ENCODE data around the gene FURIN. TPM values are rescaled to one million over a fixed set of nuclear protein-coding genes. Genes with fewer than 3 reads are reported as not detected.

FURIN gene
- total RNA-seq, 1 donor from 2014 or later: 122 TPM

DNA sequence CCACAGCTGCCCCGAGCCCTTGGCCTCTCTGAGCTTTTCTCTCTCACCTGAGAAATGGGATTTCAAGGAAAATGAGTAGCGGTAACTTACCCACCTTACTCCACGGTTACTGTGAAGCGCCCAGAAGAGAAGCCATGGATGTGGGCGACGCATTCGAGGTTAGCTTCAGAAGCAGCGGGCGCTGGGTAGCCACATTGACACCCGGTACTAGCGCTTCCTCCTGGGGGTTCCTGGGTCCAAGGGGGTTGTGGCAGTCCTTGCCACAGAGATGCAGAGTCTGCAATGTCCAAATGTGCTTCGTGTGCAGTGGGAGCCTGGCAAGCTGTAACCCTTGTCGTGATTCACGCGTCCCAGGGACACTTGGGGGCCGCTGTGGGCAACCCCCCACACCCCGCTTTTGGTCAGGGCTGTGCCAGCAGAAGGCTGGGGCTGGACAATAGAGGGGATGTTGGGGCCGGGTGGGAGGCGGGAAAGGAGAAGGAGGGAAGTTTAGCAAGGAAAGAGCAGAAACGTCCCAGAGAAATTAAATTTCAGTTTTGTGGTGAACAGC is 41.4 kb upstream of the FURIN start:
- H3K36me3 ChIP-seq (ENCODE audit: insufficient read depth, low read length): no peaks in the 10 kb centered on the region
- H3K4me1 Mint-ChIP-seq (ENCODE audit: low read depth, unreplicated experiment): no peaks in the 10 kb centered on the region
- H3K9me3 ChIP-seq (ENCODE audit: insufficient read depth, low read depth, low read length): no peaks in the 10 kb centered on the region
- H3K4me3 ChIP-seq (ENCODE audit: insufficient read depth, low read depth, low read length): no peak overlapping the region
- H3K36me3 Mint-ChIP-seq (ENCODE audit: low read depth, unreplicated experiment): no peaks in the 10 kb centered on the region
- no peaks in the 10 kb centered on the region for H4K20me1 ChIP-seq (ENCODE audit: insufficient read depth, low read length)
- H3K4me2 ChIP-seq (ENCODE audit: low read length): no peak overlapping the region
- H3K4me3 Mint-ChIP-seq (ENCODE audit: unreplicated experiment): no peak overlapping the region
- no peaks in the 10 kb centered on the region for H3K9me3 Mint-ChIP-seq (ENCODE audit: unreplicated experiment)
- H3K27me3 ChIP-seq (ENCODE audit: insufficient read depth, low read length): no peaks in the 10 kb centered on the region
- FAIRE-seq (no peak), DNase-seq (ENCODE audit: low read depth) (no peak)
- H3K27ac ChIP-seq (ENCODE audit: low read depth, low read length): no peak overlapping the region
- no peaks in the 10 kb centered on the region for H3K79me2 ChIP-seq (ENCODE audit: insufficient read depth, low read length)
- H3K27me3 Mint-ChIP-seq (ENCODE audit: low read depth, unreplicated experiment): peaks cover 5% of the 10 kb centered on the region
- H3K27ac Mint-ChIP-seq (ENCODE audit: unreplicated experiment): no peak overlapping the region
- TF ChIP-seq EZH2 (IDR thresholded peaks at IDR 0.05; ENCODE audit: insufficient read depth, low read length): no peak
- TF ChIP-seq, protein P1, sequence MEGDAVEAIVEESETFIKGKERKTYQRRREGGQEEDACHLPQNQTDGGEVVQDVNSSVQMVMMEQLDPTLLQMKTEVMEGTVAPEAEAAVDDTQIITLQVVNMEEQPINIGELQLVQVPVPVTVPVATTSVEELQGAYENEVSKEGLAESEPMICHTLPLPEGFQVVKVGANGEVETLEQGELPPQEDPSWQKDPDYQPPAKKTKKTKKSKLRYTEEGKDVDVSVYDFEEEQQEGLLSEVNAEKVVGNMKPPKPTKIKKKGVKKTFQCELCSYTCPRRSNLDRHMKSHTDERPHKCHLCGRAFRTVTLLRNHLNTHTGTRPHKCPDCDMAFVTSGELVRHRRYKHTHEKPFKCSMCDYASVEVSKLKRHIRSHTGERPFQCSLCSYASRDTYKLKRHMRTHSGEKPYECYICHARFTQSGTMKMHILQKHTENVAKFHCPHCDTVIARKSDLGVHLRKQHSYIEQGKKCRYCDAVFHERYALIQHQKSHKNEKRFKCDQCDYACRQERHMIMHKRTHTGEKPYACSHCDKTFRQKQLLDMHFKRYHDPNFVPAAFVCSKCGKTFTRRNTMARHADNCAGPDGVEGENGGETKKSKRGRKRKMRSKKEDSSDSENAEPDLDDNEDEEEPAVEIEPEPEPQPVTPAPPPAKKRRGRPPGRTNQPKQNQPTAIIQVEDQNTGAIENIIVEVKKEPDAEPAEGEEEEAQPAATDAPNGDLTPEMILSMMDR (IDR thresholded peaks at IDR 0.05; ENCODE audit: insufficient read depth, low read depth, low read length): no peak
- no peak overlapping the region for H2AFZ ChIP-seq (ENCODE audit: low read depth, low read length)
- no peaks in the 10 kb centered on the region for H3K4me1 ChIP-seq (ENCODE audit: insufficient read depth, low read length)
- no peak overlapping the region for H3K9ac ChIP-seq (ENCODE audit: low read length)

DNA sequence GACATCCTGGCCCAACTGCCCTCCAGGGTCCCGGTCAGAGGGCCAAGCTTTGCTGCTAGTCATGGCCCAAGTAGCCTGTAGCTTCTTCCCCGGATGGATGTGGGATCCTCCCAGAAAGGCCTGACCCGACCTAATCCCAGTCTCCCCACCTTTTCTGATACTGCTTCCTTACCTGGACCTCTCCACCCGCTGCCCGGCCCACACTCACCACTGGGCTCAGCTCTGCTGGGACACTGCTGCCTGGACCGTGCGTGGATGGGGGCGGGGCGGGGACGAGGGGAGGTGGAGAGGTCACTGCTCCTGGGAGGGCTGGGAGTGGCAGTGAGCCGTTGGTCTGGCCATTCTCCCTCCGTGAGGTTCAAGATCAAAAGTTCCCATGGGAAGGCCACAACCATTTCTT is 40.3 kb upstream of the FURIN start:
- Histone ChIP-seq H4K20me1 (ENCODE audit: insufficient read depth, low read length) (no peaks in the 10 kb centered on the region), H2AFZ (ENCODE audit: low read depth, low read length) (no peak overlapping the region), H3K79me2 (ENCODE audit: insufficient read depth, low read length) (no peaks in the 10 kb centered on the region), H3K4me2 (ENCODE audit: low read length) (no peak overlapping the region), H3K27ac (ENCODE audit: low read depth, low read length) (no peak overlapping the region), H3K9ac (ENCODE audit: low read length) (no peak overlapping the region), H3K4me1 (ENCODE audit: insufficient read depth, low read length) (no peaks in the 10 kb centered on the region), H3K27me3 (ENCODE audit: insufficient read depth, low read length) (no peaks in the 10 kb centered on the region), H3K9me3 (ENCODE audit: insufficient read depth, low read depth, low read length) (no peaks in the 10 kb centered on the region), H3K4me3 (ENCODE audit: insufficient read depth, low read depth, low read length) (no peak overlapping the region), H3K36me3 (ENCODE audit: insufficient read depth, low read length) (no peaks in the 10 kb centered on the region)
- no peak for DNase-seq (ENCODE audit: low read depth)
- TF ChIP-seq, protein P1 (IDR thresholded peaks at IDR 0.05; ENCODE audit: insufficient read depth, low read depth, low read length): no peak
- Mint-ChIP-seq H3K4me1 (ENCODE audit: low read depth, unreplicated experiment) (no peaks in the 10 kb centered on the region), H3K9me3 (ENCODE audit: unreplicated experiment) (no peaks in the 10 kb centered on the region), H3K27me3 (ENCODE audit: low read depth, unreplicated experiment) (peaks cover 5% of the 10 kb centered on the region), H3K4me3 (ENCODE audit: unreplicated experiment) (no peak overlapping the region), H3K27ac (ENCODE audit: unreplicated experiment) (no peak overlapping the region), H3K36me3 (ENCODE audit: low read depth, unreplicated experiment) (no peaks in the 10 kb centered on the region)
- no peak for FAIRE-seq

DNA sequence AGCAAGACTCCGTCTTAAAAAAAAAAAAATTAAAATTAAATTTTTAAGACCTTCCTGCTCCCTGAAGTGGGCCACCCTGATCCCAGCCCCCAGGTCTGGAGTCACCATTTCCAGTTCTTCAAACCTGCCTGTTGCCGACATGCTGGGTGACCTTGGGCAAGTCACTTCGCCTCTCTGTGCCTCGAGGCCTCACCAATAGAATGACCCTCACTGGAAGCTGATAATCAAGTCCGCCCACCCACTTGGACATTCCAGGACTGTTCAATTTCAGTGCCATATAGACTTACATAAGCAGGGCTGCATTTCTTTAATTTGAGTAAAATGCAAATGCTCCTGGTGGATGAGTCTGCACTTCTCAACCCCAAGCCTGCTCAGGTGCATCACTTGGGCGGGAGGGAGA is 39.3 kb upstream of the FURIN start:
- Histone ChIP-seq H3K4me1 (ENCODE audit: insufficient read depth, low read length) (no peaks in the 10 kb centered on the region), H3K79me2 (ENCODE audit: insufficient read depth, low read length) (no peaks in the 10 kb centered on the region), H4K20me1 (ENCODE audit: insufficient read depth, low read length) (no peaks in the 10 kb centered on the region), H3K4me2 (ENCODE audit: low read length) (no peak overlapping the region), H3K27ac (ENCODE audit: low read depth, low read length) (no peak overlapping the region), H3K4me3 (ENCODE audit: insufficient read depth, low read depth, low read length) (no peak overlapping the region), H3K9me3 (ENCODE audit: insufficient read depth, low read depth, low read length) (no peaks in the 10 kb centered on the region), H3K27me3 (ENCODE audit: insufficient read depth, low read length) (no peaks in the 10 kb centered on the region), H3K9ac (ENCODE audit: low read length) (no peak overlapping the region), H2AFZ (ENCODE audit: low read depth, low read length) (no peak overlapping the region), H3K36me3 (ENCODE audit: insufficient read depth, low read length) (no peaks in the 10 kb centered on the region)
- no peak overlapping the region for H3K4me3 Mint-ChIP-seq (ENCODE audit: unreplicated experiment)
- TF ChIP-seq, protein P1 (IDR thresholded peaks at IDR 0.05; ENCODE audit: insufficient read depth, low read depth, low read length): no peak
- no peak for TF ChIP-seq EZH2 (IDR thresholded peaks at IDR 0.05; ENCODE audit: insufficient read depth, low read length)
- H3K36me3 Mint-ChIP-seq (ENCODE audit: low read depth, unreplicated experiment): no peaks in the 10 kb centered on the region
- H3K9me3 Mint-ChIP-seq (ENCODE audit: unreplicated experiment): no peaks in the 10 kb centered on the region
- H3K27ac Mint-ChIP-seq (ENCODE audit: unreplicated experiment): no peak overlapping the region
- DNase-seq (ENCODE audit: low read depth): no peak
- H3K27me3 Mint-ChIP-seq (ENCODE audit: low read depth, unreplicated experiment): peaks cover 4% of the 10 kb centered on the region
- no peak for FAIRE-seq
- no peaks in the 10 kb centered on the region for H3K4me1 Mint-ChIP-seq (ENCODE audit: low read depth, unreplicated experiment)

Data from astrocyte (in vitro differentiated cells and primary cell).